ENCODE measurements around the gene MBOAT1.

DNA sequence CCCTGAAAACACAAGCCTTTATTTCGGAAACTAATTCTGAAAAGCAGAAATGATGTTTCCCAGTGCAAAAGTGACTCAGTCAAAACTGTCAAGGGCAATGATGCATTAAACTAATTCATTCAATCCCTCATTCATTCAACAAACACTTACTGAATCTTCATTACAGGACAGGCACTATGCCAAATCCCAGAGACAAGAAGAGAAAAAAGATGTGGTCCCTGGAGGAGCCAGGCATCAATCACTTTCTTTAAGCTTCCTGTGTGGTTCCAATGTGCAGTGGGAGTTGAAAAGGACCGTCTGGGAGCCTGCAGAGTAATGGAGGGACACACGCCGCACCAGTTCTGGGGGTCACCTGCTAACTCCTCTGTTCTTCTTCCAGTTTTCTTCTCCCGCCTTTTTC, 113.1 kb downstream of the MBOAT1 start:
- TF ChIP-seq POLR2AphosphoS5 (IDR thresholded peaks at IDR 0.05; ENCODE audit: low read depth, low read length) (no peak), EZH2phosphoT487 (IDR thresholded peaks at IDR 0.05; ENCODE audit: borderline replicate concordance, low read depth) (no peak), RAD21 (IDR thresholded peaks at IDR 0.05; ENCODE audit: low read length) (no peak), NFIC (IDR thresholded peaks at IDR 0.05; ENCODE audit: borderline replicate concordance) (no peak), GABPA (IDR thresholded peaks at IDR 0.05; ENCODE audit: low read depth) (no peak), FOXJ3 (CRISPR knock-in tag; IDR thresholded peaks at IDR 0.05) (no peak), CTCF (IDR thresholded peaks at IDR 0.05) (no peak), EP300 (IDR thresholded peaks at IDR 0.05; ENCODE audit: borderline replicate concordance in 1 of 2, low read depth in 1 of 2, low read length in 1 of 2) (no peak), TEAD4 (IDR thresholded peaks at IDR 0.05; ENCODE audit: borderline replicate concordance, insufficient read depth) (no peak), MXI1 (IDR thresholded peaks at IDR 0.05; ENCODE audit: low read depth, low read length) (no peak), RCOR1 (IDR thresholded peaks at IDR 0.05; ENCODE audit: low read length) (no peak), CHD2 (IDR thresholded peaks at IDR 0.05; ENCODE audit: low read length, partially characterized antibody) (no peak)
- TF ChIP-seq, protein P1, sequence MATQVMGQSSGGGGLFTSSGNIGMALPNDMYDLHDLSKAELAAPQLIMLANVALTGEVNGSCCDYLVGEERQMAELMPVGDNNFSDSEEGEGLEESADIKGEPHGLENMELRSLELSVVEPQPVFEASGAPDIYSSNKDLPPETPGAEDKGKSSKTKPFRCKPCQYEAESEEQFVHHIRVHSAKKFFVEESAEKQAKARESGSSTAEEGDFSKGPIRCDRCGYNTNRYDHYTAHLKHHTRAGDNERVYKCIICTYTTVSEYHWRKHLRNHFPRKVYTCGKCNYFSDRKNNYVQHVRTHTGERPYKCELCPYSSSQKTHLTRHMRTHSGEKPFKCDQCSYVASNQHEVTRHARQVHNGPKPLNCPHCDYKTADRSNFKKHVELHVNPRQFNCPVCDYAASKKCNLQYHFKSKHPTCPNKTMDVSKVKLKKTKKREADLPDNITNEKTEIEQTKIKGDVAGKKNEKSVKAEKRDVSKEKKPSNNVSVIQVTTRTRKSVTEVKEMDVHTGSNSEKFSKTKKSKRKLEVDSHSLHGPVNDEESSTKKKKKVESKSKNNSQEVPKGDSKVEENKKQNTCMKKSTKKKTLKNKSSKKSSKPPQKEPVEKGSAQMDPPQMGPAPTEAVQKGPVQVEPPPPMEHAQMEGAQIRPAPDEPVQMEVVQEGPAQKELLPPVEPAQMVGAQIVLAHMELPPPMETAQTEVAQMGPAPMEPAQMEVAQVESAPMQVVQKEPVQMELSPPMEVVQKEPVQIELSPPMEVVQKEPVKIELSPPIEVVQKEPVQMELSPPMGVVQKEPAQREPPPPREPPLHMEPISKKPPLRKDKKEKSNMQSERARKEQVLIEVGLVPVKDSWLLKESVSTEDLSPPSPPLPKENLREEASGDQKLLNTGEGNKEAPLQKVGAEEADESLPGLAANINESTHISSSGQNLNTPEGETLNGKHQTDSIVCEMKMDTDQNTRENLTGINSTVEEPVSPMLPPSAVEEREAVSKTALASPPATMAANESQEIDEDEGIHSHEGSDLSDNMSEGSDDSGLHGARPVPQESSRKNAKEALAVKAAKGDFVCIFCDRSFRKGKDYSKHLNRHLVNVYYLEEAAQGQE (IDR thresholded peaks at IDR 0.05; ENCODE audit: low read depth, low read length): no peak

Measured in SK-N-SH (cell line).